ENCODE data around the gene PDIA4.
A peak's percentile ranks its signal among the peaks of the same experiment; 100 is the strongest.

Gene PDIA4

GRCh38 chr7:148967602-148968001 is 60.7 kb downstream of the PDIA4 start:
- DNase-seq (ENCODE audit: low read depth), result no peak

- DNase-seq (ENCODE audit: low read depth), result no peak
Observed at GRCh38 chr7:148967032-148967372, 61.3 kb downstream of the PDIA4 start.

DNA sequence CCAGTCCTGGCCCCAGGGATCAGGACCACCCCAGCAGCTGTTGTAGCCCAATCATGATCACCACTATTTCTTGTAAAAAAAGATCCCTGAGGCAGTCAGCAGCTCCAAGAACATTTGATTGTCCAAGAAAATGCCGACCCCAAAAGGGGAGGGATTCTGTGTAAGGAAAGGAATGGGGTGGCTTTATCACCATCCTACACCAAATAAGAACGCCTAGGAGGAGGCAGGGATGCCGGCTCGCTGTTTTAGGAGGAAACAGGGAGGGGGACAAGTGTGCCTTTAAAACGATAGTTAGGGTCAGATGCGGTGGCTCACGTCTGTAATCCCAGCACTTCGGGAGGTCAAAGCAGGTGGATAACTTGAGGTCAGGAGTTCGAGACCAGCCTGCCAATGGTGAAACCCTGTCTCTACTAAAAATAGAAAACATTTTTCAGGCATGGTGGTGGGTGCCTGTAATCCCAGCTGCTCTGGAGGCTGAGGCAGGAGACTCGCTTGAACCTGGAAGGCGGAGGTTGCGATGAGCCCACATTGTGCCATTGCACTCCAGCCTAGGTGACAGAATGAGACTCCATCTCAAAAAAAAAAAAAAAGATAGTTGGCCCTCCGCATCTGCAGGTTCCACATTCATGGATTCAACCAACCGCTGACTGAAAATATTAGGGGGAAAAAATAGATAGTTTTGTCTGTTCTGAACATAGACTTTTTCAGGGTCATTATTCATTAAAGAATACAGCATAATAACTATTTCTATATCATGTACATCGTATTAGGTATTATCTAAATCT is 63.6 kb downstream of the PDIA4 start:
- DNase-seq (ENCODE audit: low read depth), result no peak

DNA sequence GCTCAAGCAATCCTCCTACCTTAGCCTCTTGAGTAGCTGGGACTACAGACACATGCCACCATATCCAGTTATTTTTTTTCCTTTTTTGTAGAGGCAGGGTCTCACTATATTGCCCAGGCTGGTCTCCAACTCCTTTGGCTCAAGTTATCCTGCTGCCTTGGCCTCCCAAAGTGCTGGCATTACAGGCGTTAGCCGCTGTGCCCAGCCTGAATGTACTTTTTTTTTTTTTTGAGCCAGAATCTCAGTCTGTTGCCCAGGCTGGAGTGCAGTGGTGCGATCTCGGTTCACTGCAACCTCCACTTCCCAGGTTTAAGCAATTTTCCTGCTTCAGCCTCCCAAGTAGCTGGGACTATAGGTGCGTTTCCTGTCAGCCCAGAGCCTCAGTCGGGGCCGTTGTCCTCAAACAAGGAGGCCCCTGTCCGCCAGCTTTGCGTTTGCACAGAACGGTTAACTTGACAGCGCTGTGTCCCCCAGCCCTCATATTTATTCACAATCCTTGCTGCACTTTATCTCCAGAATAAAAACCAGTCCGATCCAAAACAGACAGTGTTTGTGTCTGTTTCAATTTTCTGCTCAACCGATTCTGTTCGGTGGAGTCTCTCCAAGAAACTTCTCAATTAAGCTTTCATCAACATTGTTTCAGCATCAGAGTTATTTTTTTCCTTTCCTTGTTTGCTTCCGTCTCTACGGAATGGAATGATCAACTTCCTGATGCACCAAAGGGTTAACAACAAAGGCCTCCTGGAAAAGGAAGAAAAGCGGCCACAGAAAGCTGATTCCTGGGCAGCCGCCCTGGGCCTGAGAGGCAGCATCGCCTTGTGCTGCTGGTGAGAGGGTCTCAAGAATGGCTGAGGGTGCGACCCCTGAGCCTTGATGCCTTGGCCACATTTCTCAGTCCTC is 64.5 kb downstream of the PDIA4 start:
- no peak for DNase-seq (ENCODE audit: low read depth)

GRCh38 chr7:148962823-148963582 is 65.3 kb downstream of the PDIA4 start:
- DNase-seq (ENCODE audit: low read depth), result peak; percentile 49

- no peak for DNase-seq (ENCODE audit: low read depth)
Observed at GRCh38 chr7:148962440-148962822, 65.9 kb downstream of the PDIA4 start.

DNA sequence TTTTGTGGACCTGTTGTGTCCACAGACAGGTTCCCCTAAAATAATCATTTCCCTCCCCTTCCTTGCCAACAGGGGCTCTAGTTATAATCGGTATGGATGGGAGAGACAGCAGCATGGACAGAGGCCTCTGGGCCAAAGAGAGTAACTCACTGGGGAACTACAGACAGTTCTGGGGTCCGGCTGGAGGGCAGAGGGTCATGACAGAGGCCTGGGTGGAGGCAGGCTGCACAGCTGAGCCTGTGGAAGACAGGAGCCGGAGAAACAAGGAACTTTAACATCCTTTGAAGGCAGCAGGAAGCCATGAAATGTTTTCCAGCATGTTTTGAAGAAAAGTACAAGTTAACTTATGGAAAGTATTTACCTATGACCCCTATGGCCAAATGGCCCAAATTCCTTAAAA is 68.6 kb downstream of the PDIA4 start:
- DNase-seq (ENCODE audit: low read depth), result no peak

DNA sequence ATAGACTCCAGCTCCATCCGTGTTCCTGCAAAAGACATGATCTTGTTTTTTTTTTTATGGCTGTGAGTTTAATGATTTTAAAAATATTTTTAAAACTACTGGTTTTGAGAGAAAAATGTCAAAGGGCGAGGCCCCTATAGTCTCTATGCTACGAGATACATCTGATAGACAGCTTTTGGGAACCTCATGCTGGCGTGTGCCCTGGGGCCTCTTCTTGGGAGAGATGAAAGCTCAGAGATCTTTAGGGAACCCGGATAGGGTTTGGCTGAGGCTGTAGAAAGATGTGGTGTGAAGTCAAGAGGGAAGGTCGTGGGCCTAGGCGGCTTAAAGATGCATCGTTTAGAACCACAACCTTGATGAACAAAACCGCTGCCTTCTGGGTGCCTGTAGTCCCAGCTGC is 70.2 kb downstream of the PDIA4 start:
- DNase-seq (ENCODE audit: low read depth), result no peak

DNA sequence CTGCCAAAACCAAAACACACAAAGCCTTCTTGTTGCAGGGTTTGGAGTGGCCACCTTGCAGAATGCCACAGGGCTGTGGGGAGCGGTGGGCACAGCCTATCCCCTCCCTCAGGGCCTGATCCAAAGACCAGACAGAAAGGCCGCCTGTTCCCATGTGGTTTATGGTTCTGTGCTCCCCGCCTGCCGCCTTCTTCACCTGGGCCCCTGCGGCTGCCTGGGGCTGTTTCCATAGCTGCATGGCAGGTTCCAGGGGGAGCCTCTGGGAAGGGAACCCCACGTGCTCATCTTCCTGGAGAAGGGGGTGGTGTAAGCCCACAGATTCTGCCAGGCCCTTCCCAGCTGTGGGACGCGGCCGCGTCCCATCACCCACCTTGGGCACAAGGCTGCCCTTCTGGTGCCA is 73.5 kb downstream of the PDIA4 start:
- no peak for DNase-seq (ENCODE audit: low read depth)

GRCh38 chr7:148953676-148954075 is 74.6 kb downstream of the PDIA4 start:
- DNase-seq (ENCODE audit: low read depth), result no peak
